Activated CD4-positive, alpha-beta T cell treated with anti-CD3 and anti-CD28 coated beads, Interleukin-2, amount 10 ng/mL, durations not matched to agents 24 days and 14 days (primary cell): ENCODE measurements around the gene TP63. TPM values are rescaled to one million over a fixed set of nuclear protein-coding genes. Genes with fewer than 3 reads are reported as not detected.
A peak's percentile ranks its signal among the peaks of the same experiment; 100 is the strongest.

Experiments
- DNase-seq: peaks from one replicate; pipeline ENCODE4 v3.0.0; 2022
- H3K27ac Mint-ChIP-seq: one replicate; pipeline ENCODE4 v1.8.0; 2022; ENCODE audit warnings: mild to moderate bottlenecking, mixed read lengths
- H3K27me3 Mint-ChIP-seq: one replicate; pipeline ENCODE4 v1.8.0; 2022; ENCODE audit warnings: mixed read lengths
- H3K36me3 Mint-ChIP-seq: one replicate; pipeline ENCODE4 v1.8.0; 2022; ENCODE audit warnings: low read depth, mild to moderate bottlenecking, mixed read lengths
- H3K4me1 Mint-ChIP-seq: one replicate; pipeline ENCODE4 v1.8.0; 2021; ENCODE audit warnings: mixed read lengths
- H3K4me3 Mint-ChIP-seq: one replicate; pipeline ENCODE4 v1.8.0; 2022; ENCODE audit warnings: mild to moderate bottlenecking, moderate library complexity, mixed read lengths
- H3K9me3 Mint-ChIP-seq: one replicate; pipeline ENCODE4 v1.8.0; 2021; ENCODE audit warnings: mixed read lengths
- intact Hi-C: fragments of 100-400 bp; cut with micrococcal nuclease; formaldehyde crosslinking; loops from one replicate; pipeline ENCODE4 v1.15.1; 2023
- total RNA-seq: library from RNA; stranded (reverse); gene quantifications from 2 replicates; pipeline ENCODE4 v1.2.3, GENCODE V29; 2022

The TP63 gene
- total RNA-seq, 1 donor from 2014 or later: 0.98 TPM

DNA sequence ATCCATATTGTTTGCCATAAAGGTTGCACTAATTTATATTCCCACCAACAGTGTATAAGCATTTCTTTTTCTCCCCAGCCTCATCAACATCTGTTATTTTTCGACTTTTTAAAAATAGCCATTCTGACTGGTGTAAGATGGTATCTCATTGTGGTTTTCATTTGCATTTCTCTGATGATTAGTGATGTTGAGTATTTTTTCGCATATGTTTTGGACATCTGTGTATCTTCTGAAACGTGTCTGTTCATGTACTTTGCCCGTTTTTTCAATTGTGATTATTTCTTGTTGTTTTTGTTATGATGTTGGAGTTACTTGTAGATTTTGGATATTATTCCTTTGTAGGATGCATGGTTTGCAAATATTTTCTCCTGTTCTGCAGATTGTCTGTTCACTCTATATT, 46.5 kb downstream of the TP63 start:
- Mint-ChIP-seq H3K27me3 (peaks cover 2% of the 10 kb centered on the region), H3K4me3 (no peak overlapping the region), H3K27ac (no peak overlapping the region), H3K9me3 (no peaks in the 10 kb centered on the region), H3K36me3 (no peaks in the 10 kb centered on the region), H3K4me1 (no peaks in the 10 kb centered on the region)
- intact Hi-C loops: no loop called here
- no peak for DNase-seq

DNA sequence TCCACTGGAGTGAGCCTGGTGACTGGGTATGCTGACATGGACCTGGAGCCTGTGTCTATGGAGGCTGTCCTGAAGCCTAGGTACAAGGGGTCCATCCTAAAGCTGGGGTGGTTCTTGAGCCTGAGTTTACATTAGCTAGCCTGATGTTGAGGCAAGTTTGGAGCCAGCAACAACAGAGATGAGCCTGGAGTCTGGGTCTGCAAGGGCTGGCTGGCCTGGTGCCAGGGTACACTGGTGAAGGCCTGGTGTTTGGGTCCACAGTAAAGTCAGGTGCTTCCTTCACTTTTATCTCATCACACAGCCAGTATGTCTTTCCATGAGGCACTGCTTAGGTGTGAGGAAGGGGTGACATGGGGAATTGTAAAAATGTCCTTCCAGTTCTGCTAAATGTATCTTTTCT, 49.5 kb downstream of the TP63 start:
- no peak overlapping the region for H3K27ac Mint-ChIP-seq
- intact Hi-C loops: no loop called here
- H3K27me3 Mint-ChIP-seq: no peaks in the 10 kb centered on the region
- peaks cover 15% of the 10 kb centered on the region for H3K4me1 Mint-ChIP-seq
- no peaks in the 10 kb centered on the region for H3K36me3 Mint-ChIP-seq
- H3K9me3 Mint-ChIP-seq: no peaks in the 10 kb centered on the region
- no peak overlapping the region for H3K4me3 Mint-ChIP-seq
- no peak for DNase-seq

DNA sequence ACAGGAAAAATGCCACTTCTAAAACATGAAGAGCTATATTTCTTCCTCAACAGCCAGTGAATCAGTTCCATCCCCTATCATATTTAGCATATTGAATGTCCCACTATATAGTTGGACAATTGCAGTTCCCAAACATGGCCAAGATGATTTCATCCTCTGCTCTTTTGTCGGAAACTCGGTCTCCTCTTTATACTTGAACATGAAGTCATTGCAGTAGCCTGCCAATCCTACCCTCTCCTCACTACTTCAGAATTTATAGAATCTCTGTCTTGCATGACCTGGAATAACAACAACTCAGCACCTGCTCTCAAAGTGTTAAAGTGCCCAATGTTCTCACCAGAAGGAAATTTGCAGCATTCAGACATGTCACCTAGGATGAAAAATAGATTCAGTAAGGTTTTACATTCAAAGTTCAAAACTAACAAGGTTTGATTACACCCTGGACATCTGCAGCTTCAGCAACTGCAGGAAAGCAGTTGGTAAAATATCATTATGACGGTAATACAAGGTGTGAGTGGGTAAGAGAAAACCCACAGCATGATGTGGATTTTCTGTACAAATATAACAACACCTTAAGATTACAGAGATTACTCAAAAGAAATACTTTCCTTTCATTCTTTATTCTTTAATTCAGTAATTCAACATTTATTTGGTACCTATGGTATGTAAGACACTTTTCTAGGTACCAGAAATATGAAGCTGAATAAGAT, 52.5 kb downstream of the TP63 start:
- no peaks in the 10 kb centered on the region for H3K9me3 Mint-ChIP-seq
- peaks cover 16% of the 10 kb centered on the region for H3K4me1 Mint-ChIP-seq
- no peak for DNase-seq
- peak overlapping the region; percentile 50 for H3K27ac Mint-ChIP-seq
- intact Hi-C loops: no loop called here
- no peaks in the 10 kb centered on the region for H3K36me3 Mint-ChIP-seq
- no peaks in the 10 kb centered on the region for H3K27me3 Mint-ChIP-seq
- no peak overlapping the region for H3K4me3 Mint-ChIP-seq

DNA sequence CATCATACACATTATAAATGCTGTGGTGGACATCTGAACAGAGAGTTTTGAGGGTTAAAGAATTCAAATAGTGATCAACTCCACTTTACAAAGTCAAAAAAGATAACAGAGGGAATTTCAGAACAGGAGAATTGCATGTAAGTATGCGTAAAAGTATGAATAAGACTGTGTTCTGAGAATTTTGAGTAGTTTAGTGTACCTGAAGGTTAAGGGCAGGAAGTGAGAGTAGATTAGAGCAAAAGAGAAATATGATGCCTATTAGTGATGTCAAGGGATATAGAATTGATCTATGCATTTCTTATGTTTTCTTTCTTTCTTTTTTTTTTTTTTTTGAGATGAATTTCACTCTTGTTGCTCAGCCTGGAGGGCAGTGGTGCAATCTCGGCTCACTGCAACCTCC, 53.1 kb downstream of the TP63 start:
- Mint-ChIP-seq H3K4me1 (peaks cover 16% of the 10 kb centered on the region), H3K36me3 (no peaks in the 10 kb centered on the region), H3K27me3 (no peaks in the 10 kb centered on the region), H3K9me3 (no peaks in the 10 kb centered on the region), H3K27ac (peak overlapping the region; percentile 50), H3K4me3 (no peak overlapping the region)
- intact Hi-C loops: no loop called here
- DNase-seq: no peak

DNA sequence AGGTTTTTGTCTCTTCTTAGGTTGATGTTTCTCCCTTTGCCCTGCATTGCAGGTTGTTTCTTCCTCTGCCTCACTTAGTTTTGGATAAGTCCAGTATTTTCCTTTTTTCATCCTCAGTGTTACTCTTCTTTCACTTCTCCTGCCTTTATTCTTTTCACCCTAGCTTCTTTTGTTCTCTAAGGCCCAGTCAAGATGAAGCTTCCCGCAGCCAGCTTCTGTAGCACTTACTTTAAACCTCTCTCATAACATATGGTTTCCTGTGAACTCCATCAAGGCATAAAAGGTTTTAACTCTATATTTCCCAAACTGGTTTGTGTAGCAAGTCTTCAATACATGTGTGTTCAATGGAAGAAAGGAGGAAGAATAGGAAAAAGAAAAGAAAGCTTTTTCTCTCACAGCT, 54.1 kb downstream of the TP63 start:
- no peak for DNase-seq
- H3K9me3 Mint-ChIP-seq: no peaks in the 10 kb centered on the region
- no peaks in the 10 kb centered on the region for H3K36me3 Mint-ChIP-seq
- peaks cover 16% of the 10 kb centered on the region for H3K4me1 Mint-ChIP-seq
- no peak overlapping the region for H3K4me3 Mint-ChIP-seq
- intact Hi-C loops: no loop called here
- H3K27ac Mint-ChIP-seq: no peak overlapping the region
- H3K27me3 Mint-ChIP-seq: no peaks in the 10 kb centered on the region

DNA sequence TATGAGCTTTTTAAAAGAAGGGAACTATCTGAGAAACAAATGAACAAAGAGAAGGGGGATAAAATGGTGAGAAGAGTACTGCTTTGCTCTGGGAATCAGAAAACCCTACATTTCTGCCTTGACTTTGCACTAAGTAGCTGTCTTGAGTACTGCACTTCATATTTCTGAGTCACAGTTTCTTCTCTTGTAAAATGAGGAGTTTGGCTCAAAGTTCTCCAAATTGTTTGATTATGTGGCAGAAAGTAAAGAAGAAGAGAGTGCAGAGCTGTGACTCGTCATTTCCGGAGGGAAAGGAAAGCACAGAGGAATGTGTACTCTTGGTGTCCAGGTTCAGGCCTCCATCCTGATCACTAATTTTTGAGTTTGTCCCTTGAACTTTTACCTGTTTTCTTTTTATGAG, 54.7 kb downstream of the TP63 start:
- H3K27me3 Mint-ChIP-seq: no peaks in the 10 kb centered on the region
- intact Hi-C loops: no loop called here
- no peaks in the 10 kb centered on the region for H3K36me3 Mint-ChIP-seq
- peaks cover 16% of the 10 kb centered on the region for H3K4me1 Mint-ChIP-seq
- no peak for DNase-seq
- H3K9me3 Mint-ChIP-seq: no peaks in the 10 kb centered on the region
- no peak overlapping the region for H3K27ac Mint-ChIP-seq
- H3K4me3 Mint-ChIP-seq: no peak overlapping the region

DNA sequence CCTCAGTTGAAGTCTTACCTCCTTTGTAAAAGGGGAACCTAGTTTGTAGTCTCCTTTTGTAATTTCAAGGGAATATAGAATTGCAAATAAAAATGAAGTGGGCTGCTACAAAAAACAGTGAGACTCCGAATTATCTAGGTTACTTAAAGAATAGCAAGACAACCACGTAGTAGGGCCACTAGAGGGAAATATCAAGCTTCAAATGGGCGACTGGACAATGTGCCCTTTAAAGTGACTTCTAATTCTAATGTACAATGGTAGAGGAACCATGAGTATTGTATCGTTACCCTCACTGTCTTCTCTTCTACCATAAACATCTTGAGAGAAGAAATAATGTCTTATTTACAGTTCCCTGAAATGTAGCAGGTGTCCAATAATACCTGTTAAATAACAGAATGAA, 56.3 kb downstream of the TP63 start:
- Mint-ChIP-seq H3K27ac (no peak overlapping the region), H3K36me3 (no peaks in the 10 kb centered on the region), H3K27me3 (no peaks in the 10 kb centered on the region), H3K4me1 (peaks cover 16% of the 10 kb centered on the region), H3K4me3 (no peak overlapping the region), H3K9me3 (no peaks in the 10 kb centered on the region)
- DNase-seq: no peak
- intact Hi-C loops: no loop called here

DNA sequence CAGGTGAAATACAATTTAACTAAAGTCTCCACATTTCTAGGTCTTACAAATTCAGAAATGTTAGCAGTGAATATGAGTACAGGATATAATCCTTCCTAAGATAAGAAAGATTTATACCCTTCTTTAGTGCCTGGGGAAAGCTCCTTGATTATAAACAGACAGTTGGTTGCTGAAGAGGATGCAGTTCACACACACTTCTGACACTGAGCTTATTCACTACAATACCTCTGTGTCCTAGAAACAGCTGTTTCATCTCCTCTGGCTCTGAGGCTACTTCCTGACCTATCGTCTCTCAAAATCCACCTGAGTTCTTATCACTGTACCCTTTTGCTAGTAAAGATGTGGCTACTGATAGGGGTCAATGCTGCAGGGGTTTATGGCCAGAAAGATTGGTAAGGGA, 57.1 kb downstream of the TP63 start:
- no peak overlapping the region for H3K4me3 Mint-ChIP-seq
- H3K9me3 Mint-ChIP-seq: no peaks in the 10 kb centered on the region
- DNase-seq: no peak
- no peak overlapping the region for H3K27ac Mint-ChIP-seq
- no peaks in the 10 kb centered on the region for H3K36me3 Mint-ChIP-seq
- intact Hi-C loops: no loop called here
- H3K27me3 Mint-ChIP-seq: peaks cover 2% of the 10 kb centered on the region
- peaks cover 16% of the 10 kb centered on the region for H3K4me1 Mint-ChIP-seq

DNA sequence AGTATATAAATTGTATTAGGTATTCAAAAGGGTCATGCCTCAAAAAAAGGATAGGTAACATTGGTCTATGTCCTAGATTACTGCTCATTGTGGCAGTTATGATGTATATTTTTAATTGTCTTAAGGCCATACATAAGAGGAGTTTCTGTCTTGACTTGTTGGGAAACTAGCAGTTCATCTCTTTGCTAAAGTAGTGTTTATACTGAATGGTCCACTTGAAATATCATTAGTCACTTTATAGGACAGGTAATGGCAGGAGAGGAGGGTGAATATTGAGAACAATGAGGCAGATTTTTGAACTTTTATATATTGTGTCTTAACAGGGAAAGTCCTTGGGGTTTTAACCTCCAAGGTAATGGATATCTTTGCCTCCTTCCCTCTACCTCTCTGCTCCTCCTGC, 58.4 kb downstream of the TP63 start:
- no peaks in the 10 kb centered on the region for H3K36me3 Mint-ChIP-seq
- intact Hi-C loops: no loop called here
- H3K27ac Mint-ChIP-seq: no peak overlapping the region
- no peak overlapping the region for H3K4me3 Mint-ChIP-seq
- no peaks in the 10 kb centered on the region for H3K9me3 Mint-ChIP-seq
- H3K4me1 Mint-ChIP-seq: peaks cover 7% of the 10 kb centered on the region
- H3K27me3 Mint-ChIP-seq: peaks cover 2% of the 10 kb centered on the region
- DNase-seq: no peak

DNA sequence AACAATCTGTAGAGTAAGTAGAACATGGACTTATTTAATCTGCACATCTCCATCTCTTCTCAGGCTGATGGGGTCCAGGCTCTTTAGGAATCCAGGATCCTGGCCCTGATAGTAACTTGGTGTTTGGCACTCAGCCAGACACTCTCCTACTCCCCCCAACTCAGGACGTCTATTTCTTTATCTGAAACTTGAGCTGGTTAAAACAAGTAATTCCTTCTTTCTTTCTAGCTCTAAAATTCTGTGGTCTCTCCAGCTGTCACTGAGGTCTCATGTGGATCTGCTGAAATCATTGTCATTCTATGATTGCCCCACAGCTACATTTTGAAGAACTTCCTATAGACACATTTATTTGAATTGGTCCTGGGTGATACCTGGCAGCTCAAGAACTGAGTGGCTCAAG, 59.0 kb downstream of the TP63 start:
- peaks cover 4% of the 10 kb centered on the region for H3K4me1 Mint-ChIP-seq

DNA sequence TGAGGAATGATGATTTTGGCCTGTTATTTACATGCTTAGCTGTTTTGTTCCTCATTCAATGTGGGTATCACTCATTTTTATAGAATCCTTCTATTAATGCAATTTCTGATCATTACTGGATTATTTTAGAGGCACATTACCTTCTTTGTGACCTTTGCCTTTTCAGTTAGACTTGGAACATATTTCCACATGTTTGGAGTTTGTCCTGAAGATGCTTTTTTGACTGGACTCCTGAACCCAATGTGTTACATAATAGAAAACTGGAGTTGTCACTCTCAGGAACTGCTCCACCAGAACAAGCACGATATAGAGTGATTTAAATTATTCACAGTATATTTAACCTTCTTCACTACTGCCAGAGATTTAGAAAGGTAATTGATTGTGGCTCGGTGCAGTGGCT, 59.5 kb downstream of the TP63 start:
- intact Hi-C loops: no loop called here
- H3K36me3 Mint-ChIP-seq: no peaks in the 10 kb centered on the region
- H3K4me1 Mint-ChIP-seq: peaks cover 2% of the 10 kb centered on the region
- no peaks in the 10 kb centered on the region for H3K9me3 Mint-ChIP-seq
- no peak for DNase-seq
- H3K27ac Mint-ChIP-seq: no peak overlapping the region
- no peak overlapping the region for H3K4me3 Mint-ChIP-seq
- H3K27me3 Mint-ChIP-seq: peaks cover 2% of the 10 kb centered on the region

More for the DNA sequence above, 59.0 kb downstream of the TP63 start:
- Mint-ChIP-seq H3K27me3 (peaks cover 2% of the 10 kb centered on the region), H3K36me3 (no peaks in the 10 kb centered on the region), H3K4me3 (no peak overlapping the region), H3K9me3 (no peaks in the 10 kb centered on the region), H3K27ac (no peak overlapping the region)
- DNase-seq: no peak
- intact Hi-C loops: no loop called here

DNA sequence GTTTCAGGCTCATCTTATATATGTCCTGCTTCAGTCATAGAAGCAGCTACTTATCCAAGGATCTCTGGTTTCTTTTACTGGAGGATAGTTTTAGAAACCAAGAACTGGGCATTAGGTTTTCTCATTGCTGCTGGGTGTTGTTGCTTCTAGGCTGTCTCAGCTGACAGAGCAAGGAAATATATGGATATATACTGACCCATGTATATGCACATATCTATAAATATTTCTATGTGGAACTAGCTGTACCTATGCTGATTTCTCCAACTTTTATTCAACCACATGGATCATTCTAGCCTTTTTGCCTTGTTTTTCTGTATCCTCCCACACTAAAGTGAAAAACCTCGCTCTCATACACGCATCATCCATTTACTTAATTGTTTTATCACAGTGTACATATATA, 64.2 kb downstream of the TP63 start:
- Mint-ChIP-seq H3K4me3 (no peak overlapping the region), H3K9me3 (no peaks in the 10 kb centered on the region), H3K27me3 (peaks cover 5% of the 10 kb centered on the region), H3K36me3 (no peaks in the 10 kb centered on the region), H3K4me1 (no peaks in the 10 kb centered on the region), H3K27ac (no peak overlapping the region)
- intact Hi-C loops: no loop called here
- DNase-seq: no peak

DNA sequence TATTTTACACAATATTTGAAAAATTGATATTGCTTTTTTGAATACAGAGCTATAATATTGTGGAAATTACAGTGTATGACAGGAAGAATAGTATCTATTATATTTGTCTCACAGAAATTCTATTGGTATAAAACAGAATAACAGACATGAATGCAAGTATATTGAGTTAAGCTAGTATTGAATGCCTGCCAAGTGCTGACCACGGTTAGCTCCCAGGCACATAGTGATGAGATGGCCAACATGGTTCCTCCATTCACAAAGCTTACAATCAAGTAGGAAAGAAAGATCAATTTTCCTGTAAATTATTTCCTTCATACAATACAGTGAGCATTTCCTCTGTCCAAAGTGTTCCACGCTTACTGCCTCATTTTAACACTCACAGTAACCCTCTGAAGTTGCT, 67.6 kb downstream of the TP63 start:
- H3K4me1 Mint-ChIP-seq: no peaks in the 10 kb centered on the region
- no peak for DNase-seq
- H3K27ac Mint-ChIP-seq: no peak overlapping the region
- intact Hi-C loops: no loop called here
- no peak overlapping the region for H3K4me3 Mint-ChIP-seq
- H3K36me3 Mint-ChIP-seq: no peaks in the 10 kb centered on the region
- peaks cover 3% of the 10 kb centered on the region for H3K27me3 Mint-ChIP-seq
- H3K9me3 Mint-ChIP-seq: no peaks in the 10 kb centered on the region

DNA sequence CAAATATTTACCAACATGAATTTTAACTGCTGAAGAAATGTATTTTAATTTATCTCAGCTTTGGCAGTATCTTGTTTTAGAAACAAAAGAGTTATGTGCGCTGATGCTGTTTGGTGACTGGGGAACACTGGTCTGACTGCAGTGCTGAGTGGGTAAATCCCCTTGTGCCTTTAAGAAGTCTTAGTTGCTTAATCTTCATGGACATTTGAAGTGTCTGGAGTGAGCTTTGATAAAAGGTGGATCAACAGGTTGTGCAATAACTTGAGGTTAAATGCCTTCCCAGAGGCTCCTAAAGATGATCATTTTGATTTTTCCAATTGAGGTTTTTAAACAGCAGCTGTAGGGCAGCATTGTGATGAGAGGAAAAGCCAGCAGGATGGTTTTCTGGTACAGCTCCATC, 68.7 kb downstream of the TP63 start:
- Mint-ChIP-seq H3K27me3 (peaks cover 3% of the 10 kb centered on the region), H3K36me3 (no peaks in the 10 kb centered on the region), H3K27ac (no peak overlapping the region), H3K4me1 (no peaks in the 10 kb centered on the region), H3K9me3 (no peaks in the 10 kb centered on the region), H3K4me3 (no peak overlapping the region)
- peak; percentile 39 for DNase-seq
- intact Hi-C loops: no loop called here

DNA sequence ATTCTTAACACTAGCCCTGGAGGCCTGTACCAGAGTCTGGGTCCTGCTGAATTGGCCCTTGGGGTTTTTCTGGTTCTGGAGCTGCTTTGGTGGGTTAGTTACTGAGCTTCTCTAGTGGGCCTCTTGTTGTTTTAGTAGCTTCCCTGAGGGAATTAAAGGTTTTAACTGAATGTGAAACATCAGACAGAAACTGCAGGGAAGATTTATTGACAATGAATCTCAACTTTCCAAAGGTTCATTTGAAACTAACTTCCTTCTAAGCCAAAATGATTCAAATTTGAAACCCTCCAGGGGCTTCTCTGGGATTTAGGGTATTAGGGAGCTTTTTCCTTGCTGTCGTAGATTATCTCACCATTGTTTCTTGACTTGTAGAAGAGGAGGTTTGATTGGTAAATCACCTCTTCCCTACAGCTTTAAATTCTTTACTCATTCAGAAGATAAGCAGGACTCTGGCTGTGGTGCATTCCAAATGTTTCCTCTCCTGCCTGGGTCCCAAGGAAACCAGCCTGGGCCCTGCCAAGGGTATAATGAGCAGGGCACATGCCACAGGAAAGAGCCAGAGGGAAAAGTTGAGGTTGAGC, 71.0 kb downstream of the TP63 start:
- DNase-seq: peak; percentile 34
- Mint-ChIP-seq H3K27ac (no peak overlapping the region), H3K4me3 (no peak overlapping the region), H3K4me1 (no peaks in the 10 kb centered on the region), H3K36me3 (no peaks in the 10 kb centered on the region), H3K27me3 (peaks cover 3% of the 10 kb centered on the region), H3K9me3 (no peaks in the 10 kb centered on the region)
- intact Hi-C loops: no loop called here
